HG02981 (cell line): Measurements from ENCODE around the gene RBMS3.
A peak's percentile ranks its signal among the peaks of the same experiment; 100 is the strongest.
"Not testable (repeated sequence)": the region's sequence is repeated elsewhere in the genome, so short reads cannot be mapped to it uniquely, and the experiment has no call there.

Experiments
- ATAC-seq: cut with Tn5 transposase; IDR thresholded peaks from one replicate; pipeline ENCODE4 v1.9.1; 2021; ENCODE audit warnings: mild to moderate bottlenecking, moderate library complexity; ENCODE audit not compliant: unreplicated experiment

The RBMS3 gene

GRCh38 chr3:29310865-29311264, 30.0 kb downstream of the RBMS3 start:
- no peak for ATAC-seq

GRCh38 chr3:29311795-29312194, 30.9 kb downstream of the RBMS3 start:
- ATAC-seq, result no peak

GRCh38 chr3:29312395-29312794, 31.5 kb downstream of the RBMS3 start:
- ATAC-seq, result no peak

- no peak for ATAC-seq
These were observed 32.1 kb downstream of the RBMS3 start for GRCh38 chr3:29312960-29313452.

GRCh38 chr3:29313981-29314726, 33.3 kb downstream of the RBMS3 start:
- no peak for ATAC-seq

GRCh38 chr3:29314727-29315088, 33.8 kb downstream of the RBMS3 start:
- ATAC-seq, result no peak

GRCh38 chr3:29317659-29318173, 36.8 kb downstream of the RBMS3 start:
- no peak for ATAC-seq

GRCh38 chr3:29318251-29318650, 37.4 kb downstream of the RBMS3 start:
- ATAC-seq, result no peak

GRCh38 chr3:29319262-29319661, 38.4 kb downstream of the RBMS3 start:
- peak; percentile 66 for ATAC-seq

- ATAC-seq, result no peak
These were observed 38.9 kb downstream of the RBMS3 start for GRCh38 chr3:29319798-29320197.

GRCh38 chr3:29322586-29322985, 41.7 kb downstream of the RBMS3 start:
- no peak for ATAC-seq

- peak; percentile 98 for ATAC-seq
These were observed 43.3 kb downstream of the RBMS3 start for GRCh38 chr3:29324180-29324651.

GRCh38 chr3:29326540-29326939, 45.7 kb downstream of the RBMS3 start:
- ATAC-seq, result not testable (repeated sequence)

GRCh38 chr3:29329986-29330890, 49.4 kb downstream of the RBMS3 start:
- ATAC-seq, result no peak

GRCh38 chr3:29331035-29331434, 50.2 kb downstream of the RBMS3 start:
- ATAC-seq, result no peak

GRCh38 chr3:29331456-29332194, 50.8 kb downstream of the RBMS3 start:
- no peak for ATAC-seq

- no peak for ATAC-seq
These were observed 51.3 kb downstream of the RBMS3 start for GRCh38 chr3:29332195-29332637.

- ATAC-seq, result no peak
These were observed 52.7 kb downstream of the RBMS3 start for GRCh38 chr3:29333576-29333975.

GRCh38 chr3:29334706-29335105, 53.8 kb downstream of the RBMS3 start:
- no peak for ATAC-seq

- ATAC-seq, result no peak
These were observed 54.6 kb downstream of the RBMS3 start for GRCh38 chr3:29335438-29335837.

GRCh38 chr3:29335943-29336342, 55.1 kb downstream of the RBMS3 start:
- no peak for ATAC-seq
